ENCODE data around the gene IL6. TPM values are rescaled to one million over a fixed set of nuclear protein-coding genes. Genes with fewer than 3 reads are reported as not detected.
A peak's percentile ranks its signal among the peaks of the same experiment; 100 is the strongest.

The IL6 gene
- total RNA-seq, 1 experiment from 2014 or later, result 227 TPM

DNA sequence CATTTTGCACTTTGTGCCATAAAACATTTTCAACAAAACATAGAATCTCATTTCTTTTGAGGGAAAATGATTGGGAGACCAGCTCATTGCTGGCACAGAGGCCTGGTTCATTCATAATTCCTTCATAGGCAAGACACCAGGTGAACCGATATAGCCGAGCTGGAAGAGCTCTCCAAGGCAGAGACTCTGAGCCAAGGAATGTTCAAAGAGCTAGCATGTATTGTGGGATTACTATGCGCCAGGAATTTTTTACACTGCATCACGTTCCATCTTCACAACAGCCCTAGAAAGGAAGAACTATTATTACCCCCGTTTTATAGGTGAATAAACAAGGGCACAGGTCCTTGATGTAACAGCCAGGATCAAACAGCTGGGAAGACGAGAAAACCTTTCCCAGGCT is 2.1 kb upstream of the IL6 start:
- DNase-seq (ENCODE audit: extremely low read depth, low read depth), result no peak

DNA sequence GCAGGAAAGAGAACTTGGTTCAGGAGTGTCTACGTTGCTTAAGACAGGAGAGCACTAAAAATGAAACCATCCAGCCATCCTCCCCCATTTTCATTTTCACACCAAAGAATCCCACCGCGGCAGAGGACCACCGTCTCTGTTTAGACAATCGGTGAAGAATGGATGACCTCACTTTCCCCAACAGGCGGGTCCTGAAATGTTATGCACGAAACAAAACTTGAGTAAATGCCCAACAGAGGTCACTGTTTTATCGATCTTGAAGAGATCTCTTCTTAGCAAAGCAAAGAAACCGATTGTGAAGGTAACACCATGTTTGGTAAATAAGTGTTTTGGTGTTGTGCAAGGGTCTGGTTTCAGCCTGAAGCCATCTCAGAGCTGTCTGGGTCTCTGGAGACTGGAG is 1.4 kb upstream of the IL6 start:
- no peak for DNase-seq (ENCODE audit: extremely low read depth, low read depth)

DNA sequence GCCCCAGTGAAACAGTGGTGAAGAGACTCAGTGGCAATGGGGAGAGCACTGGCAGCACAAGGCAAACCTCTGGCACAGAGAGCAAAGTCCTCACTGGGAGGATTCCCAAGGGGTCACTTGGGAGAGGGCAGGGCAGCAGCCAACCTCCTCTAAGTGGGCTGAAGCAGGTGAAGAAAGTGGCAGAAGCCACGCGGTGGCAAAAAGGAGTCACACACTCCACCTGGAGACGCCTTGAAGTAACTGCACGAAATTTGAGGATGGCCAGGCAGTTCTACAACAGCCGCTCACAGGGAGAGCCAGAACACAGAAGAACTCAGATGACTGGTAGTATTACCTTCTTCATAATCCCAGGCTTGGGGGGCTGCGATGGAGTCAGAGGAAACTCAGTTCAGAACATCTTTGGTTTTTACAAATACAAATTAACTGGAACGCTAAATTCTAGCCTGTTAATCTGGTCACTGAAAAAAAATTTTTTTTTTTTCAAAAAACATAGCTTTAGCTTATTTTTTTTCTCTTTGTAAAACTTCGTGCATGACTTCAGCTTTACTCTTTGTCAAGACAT is 574 bp upstream of the IL6 start:
- DNase-seq (ENCODE audit: extremely low read depth, low read depth), result peak; percentile 91

DNA sequence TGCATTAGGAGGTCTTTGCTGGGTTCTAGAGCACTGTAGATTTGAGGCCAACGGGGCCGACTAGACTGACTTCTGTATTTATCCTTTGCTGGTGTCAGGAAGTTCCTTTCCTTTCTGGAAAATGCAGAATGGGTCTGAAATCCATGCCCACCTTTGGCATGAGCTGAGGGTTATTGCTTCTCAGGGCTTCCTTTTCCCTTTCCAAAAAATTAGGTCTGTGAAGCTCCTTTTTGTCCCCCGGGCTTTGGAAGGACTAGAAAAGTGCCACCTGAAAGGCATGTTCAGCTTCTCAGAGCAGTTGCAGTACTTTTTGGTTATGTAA is 675 bp downstream of the IL6 start:
- no peak for DNase-seq (ENCODE audit: extremely low read depth, low read depth)

DNA sequence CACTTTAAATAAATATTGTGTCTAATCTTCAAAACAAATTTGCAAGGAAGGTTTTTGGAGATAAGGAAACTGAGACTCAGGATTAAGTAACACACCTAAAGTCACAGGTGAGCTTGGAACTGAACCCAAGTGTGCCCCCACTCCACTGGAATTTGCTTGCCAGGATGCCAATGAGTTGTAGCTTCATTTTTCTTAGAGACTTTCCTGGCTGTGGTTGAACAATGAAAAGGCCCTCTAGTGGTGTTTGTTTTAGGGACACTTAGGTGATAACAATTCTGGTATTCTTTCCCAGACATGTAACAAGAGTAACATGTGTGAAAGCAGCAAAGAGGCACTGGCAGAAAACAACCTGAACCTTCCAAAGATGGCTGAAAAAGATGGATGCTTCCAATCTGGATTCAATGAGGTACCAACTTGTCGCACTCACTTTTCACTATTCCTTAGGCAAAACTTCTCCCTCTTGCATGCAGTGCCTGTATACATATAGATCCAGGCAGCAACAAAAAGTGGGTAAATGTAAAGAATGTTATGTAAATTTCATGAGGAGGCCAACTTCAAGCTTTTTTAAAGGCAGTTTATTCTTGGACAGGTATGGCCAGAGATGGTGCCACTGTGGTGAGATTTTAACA is 1.5 kb downstream of the IL6 start:
- DNase-seq (ENCODE audit: extremely low read depth, low read depth), result no peak

DNA sequence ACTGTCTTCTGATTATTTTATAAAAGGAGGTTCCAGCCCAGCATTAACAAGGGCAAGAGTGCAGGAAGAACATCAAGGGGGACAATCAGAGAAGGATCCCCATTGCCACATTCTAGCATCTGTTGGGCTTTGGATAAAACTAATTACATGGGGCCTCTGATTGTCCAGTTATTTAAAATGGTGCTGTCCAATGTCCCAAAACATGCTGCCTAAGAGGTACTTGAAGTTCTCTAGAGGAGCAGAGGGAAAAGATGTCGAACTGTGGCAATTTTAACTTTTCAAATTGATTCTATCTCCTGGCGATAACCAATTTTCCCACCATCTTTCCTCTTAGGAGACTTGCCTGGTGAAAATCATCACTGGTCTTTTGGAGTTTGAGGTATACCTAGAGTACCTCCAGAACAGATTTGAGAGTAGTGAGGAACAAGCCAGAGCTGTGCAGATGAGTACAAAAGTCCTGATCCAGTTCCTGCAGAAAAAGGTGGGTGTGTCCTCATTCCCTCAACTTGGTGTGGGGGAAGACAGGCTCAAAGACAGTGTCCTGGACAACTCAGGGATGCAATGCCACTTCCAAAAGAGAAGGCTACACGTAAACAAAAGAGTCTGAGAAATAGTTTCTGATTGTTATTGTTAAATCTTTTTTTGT is 2.3 kb downstream of the IL6 start:
- DNase-seq (ENCODE audit: extremely low read depth, low read depth), result no peak

DNA sequence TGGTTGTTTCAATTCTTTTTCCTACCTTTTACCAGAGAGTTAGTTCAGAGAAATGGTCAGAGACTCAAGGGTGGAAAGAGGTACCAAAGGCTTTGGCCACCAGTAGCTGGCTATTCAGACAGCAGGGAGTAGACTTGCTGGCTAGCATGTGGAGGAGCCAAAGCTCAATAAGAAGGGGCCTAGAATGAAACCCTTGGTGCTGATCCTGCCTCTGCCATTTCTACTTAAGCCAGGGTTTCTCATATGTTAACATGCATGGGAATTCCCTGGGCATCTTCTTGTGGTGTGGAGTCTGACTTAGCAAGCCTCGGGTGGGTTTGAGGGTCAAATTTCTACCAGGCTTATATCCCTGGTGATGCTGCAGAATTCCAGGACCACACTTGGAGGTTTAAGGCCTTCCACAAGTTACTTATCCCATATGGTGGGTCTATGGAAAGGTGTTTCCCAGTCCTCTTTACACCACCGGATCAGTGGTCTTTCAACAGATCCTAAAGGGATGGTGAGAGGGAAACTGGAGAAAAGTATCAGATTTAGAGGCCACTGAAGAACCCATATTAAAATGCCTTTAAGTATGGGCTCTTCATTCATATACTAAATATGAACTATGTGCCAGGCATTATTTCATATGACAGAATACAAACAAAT is 3.2 kb downstream of the IL6 start:
- no peak for DNase-seq (ENCODE audit: extremely low read depth, low read depth)

DNA sequence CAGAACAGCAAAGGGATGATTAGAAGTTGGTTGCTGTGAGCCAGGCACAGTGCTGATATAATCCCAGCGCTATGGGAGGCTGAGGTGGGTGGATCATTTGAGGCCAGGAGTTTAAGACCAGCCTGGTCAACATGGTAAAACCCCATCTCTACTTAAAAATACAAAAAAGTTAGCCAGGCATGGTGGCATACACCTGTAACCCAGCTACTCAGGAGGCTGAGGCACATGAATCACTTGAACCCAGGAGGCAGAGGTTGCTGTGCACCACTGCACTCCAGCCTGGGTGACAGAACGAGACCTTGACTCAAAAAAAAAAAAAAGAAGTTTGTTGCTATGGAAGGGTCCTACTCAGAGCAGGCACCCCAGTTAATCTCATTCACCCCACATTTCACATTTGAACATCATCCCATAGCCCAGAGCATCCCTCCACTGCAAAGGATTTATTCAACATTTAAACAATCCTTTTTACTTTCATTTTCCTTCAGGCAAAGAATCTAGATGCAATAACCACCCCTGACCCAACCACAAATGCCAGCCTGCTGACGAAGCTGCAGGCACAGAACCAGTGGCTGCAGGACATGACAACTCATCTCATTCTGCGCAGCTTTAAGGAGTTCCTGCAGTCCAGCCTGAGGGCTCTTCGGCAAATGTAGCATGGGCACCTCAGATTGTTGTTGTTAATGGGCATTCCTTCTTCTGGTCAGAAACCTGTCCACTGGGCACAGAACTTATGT is 4.1 kb downstream of the IL6 start:
- DNase-seq (ENCODE audit: extremely low read depth, low read depth), result peak; percentile 65

DNA sequence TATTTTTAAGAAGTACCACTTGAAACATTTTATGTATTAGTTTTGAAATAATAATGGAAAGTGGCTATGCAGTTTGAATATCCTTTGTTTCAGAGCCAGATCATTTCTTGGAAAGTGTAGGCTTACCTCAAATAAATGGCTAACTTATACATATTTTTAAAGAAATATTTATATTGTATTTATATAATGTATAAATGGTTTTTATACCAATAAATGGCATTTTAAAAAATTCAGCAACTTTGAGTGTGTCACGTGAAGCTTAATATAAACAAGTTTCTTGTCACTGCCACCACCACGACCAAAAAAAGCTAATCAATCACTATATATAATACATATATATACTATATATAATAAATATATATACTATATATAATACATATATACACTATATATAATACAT is 4.8 kb downstream of the IL6 start:
- DNase-seq (ENCODE audit: extremely low read depth, low read depth), result no peak

DNA sequence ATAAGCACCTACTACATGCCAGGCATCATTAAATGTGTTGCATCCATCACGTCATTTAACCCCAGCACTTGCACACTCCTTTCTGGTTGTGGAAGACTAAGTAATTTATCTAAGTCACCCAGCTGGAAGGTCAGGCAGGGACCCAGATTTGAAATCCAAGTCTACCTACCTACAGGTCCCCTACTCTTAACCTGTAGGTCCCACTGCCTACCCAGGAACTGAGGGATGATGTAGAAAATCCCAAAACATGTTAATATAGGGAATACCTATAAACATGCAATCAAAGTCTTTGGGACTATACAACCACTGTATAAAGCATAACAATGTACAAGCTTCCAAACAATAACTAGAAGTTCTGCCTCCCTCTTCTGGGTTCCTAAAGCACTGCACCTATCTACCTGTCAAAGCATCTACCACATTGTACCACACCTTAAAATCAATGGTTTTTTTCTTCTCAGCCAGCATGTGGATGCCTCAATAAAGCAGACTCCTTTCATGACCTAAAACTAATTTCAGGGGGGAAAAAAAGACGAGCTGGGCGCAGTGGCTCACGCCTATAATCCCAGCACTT is 5.6 kb downstream of the IL6 start:
- no peak for DNase-seq (ENCODE audit: extremely low read depth, low read depth)

DNA sequence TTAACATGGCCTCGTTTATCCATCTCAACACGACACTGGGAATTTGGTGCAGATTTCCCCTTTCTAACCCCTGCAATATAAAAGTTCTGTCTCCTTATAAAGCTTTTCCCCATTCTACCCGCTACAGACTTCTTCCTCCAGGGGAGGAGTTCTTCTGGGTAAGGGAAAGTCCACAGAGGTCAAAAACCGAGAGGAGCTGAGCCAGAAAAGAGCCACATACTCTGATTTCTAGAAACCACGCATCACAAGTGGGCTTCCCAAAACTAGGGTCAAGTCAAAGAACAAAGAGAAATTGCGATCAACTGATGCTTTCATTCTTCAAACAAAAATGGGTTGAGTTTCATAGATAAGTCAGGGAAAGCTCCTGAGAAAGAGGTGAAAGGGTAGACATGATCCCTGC is 6.8 kb downstream of the IL6 start:
- no peak for DNase-seq (ENCODE audit: extremely low read depth, low read depth)

DNA sequence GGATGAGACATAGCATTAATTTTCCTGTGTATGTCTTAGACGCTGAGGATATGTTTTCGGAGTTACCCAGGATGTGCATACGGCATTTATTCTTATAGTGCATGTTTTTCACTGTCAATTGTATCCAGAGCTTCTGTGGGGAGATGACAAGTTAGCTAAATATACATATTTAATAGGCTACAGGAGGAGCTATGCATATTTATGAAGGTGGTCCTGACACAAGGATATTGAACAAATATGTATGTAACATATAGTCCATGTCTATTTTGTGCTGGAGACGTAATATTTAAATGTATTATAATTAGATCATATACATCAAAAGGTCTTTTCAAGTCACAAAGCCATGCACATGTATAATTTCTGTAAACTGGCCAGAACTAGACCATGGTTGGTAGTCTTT is 16.0 kb downstream of the IL6 start:
- DNase-seq (ENCODE audit: extremely low read depth, low read depth), result no peak

DNA sequence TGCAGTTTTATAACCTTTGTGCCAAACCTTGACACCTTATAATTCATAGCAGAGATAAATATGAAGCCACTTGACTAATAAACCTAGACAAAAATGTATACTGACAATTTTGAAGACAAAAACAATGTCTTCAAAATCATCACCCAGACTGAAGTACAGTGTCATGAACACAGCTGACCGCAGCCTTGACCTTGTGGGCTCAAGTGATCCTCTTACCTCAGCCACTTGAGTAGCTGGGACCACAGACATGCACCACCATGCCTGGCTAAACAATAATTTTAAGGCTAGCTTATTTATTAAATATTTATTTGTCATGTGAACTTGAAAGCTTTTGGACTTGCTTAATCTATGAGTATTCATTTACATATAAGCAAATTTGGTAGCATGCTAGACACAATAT is 24.3 kb downstream of the IL6 start:
- no peak for DNase-seq (ENCODE audit: extremely low read depth, low read depth)

DNA sequence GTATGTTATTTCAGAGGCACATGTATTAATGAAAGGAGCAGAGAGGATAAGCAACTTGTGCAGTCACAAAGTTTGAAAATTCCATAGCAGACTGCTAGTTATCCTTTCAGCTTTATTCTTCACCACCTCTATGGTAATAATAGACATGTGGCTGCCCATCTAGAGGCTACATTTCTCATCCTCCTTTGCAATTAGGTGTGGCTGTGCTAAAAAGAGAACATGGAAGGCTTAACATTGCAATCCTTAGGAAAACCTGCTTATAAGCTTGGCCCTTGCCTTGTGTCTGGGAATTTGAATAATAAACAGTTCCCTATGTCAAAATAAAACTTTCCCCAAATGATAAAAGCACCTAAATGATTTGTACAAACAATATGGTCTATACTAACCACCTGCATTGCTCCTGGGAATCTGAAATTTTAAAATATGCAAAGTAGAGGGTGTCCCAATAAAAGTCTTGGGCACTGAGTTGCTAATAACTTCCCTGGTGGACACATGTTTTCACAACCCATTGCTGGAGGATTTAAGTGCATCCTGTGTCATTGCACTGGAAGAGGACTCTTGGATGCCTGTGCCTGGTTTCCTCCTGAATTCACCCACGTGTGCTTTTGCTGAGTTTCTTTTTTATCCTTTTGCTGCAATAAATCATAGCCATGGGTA is 30.5 kb downstream of the IL6 start:
- no peak for DNase-seq (ENCODE audit: extremely low read depth, low read depth)

DNA sequence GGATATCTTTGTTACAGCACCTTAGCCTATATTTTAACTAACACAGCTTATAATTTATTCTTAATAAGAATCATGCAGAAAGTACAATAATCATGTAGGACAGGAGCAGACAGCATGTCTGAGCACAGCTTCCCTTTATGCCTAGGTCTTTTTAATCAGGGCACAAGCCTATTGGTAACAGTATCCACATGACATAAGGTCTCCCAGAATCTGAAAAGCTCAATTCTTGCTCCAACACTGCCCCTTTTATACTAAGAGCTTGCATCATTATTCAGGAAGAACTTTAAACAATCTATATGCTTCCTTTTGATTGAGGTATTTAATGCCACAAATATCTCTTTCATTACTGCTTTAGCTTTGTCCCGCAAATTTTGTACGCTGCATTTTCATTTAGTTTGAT is 31.6 kb downstream of the IL6 start:
- no peak for DNase-seq (ENCODE audit: extremely low read depth, low read depth)

DNA sequence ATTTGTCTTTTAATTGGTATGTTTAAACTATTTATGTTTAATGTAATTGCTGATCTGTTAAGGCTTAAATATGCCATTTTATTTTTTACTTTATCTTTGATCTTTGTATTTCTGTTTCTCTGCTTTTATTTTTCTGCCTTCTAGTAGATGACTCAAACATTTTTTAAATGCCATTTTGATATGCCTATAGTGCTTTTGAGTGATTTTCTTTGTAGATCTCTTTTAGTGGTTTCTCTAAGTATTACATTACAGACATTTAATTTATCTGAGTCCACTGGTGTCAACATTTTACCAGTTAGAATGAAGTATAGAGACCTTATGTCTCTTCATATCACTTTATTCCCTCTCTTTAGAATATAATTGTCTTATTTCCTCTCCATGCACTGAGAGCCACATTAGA is 32.7 kb downstream of the IL6 start:
- no peak for DNase-seq (ENCODE audit: extremely low read depth, low read depth)

DNA sequence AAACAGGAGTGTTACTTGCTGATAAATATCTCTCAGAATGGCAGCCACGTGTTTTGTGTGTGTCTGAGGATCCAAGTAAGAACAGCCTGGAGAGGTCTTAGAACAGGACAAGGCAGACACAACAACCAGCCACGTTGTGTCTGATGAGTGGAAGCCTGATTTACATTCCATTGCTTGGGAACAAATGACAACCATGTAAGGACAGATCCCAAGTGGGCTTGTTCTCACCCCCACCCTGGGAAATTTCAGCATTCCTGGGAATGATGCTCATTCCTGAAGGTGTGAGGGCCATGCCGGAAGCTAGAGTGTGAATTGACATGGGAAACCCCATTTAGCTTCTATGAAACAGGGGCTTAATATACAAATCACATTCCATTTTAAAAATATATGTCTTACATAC is 35.9 kb downstream of the IL6 start:
- no peak for DNase-seq (ENCODE audit: extremely low read depth, low read depth)

DNA sequence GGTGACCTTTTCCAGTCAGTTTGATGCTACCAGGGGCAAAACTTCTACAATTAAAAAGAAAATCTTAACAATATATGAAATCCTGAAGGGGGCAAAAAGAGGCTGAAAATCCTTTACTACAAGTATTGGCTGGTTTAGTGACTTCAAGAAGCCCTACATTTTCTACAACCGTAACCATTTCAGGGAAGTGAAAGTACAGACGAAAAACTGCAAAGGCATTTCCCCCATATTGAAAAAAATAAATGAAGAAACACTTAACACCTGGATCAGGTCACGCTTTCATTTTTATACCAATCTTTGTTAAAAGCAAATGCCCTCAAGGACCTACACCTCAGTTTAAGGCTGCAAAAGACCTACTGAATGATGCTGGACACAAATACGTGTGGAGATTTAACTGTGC is 38.6 kb downstream of the IL6 start:
- DNase-seq (ENCODE audit: extremely low read depth, low read depth), result no peak

DNA sequence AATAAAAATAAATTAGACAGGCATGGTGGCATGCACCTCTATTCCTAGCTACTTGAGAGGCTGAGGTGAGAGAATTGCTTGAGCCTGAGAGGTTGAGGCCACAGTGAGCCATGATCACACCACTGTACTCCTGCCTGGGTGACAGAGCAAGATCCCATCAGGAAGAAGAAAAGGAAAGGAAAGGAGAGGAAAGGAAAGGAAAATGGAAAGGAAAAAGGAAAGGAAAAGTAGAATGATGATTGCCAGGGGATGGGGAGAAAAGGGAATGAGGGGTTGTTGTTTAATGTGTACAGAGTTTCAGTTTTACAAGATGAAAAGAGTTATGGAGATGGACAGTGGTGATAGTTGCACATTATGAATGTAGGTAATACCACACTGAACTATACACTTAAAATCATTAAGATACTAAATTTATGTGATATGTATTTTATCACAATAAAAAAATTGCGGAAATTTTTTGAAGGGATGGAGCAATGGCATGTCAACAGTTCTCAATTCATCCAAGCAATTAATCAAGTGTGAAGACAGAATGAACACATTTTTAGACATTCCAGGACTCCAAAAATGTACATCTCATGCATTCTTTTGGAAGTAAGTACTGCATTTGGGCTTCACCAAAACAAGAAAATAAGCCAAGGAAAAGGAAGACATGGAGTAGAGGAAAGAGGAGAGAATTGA is 44.3 kb downstream of the IL6 start:
- DNase-seq (ENCODE audit: extremely low read depth, low read depth), result no peak

DNA sequence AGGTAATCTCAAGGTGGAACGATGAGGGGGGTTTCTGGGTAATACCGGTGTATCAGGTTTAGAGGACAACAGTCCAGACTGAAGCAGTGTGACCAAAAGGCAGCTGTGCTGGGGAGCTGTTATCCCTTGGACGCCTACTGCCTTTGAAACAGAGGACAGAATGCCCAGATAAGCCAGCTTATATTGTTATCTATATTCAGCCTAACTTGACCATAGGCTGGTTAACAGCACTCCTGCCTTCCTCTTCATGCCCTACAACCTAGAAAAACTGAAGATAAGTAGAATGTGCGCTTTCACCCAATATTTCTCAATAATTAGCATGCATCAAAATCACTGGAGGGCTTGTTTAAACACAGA is 44.9 kb downstream of the IL6 start:
- DNase-seq (ENCODE audit: extremely low read depth, low read depth), result no peak

All from NCI-H460 (cell line).